Inflammatory macrophage treated with lipopolysaccharide for 1 hour (primary cell): ENCODE measurements around the gene PCGF3.
"Not testable (repeated sequence)": the region's sequence is repeated elsewhere in the genome, so short reads cannot be mapped to it uniquely, and the experiment has no call there.

ENCODE experiments used
- DNase-seq, 2 donors: peaks; one replicate each; pipeline ENCODE4 v3.0.0-alpha.2; 2020 to 2022

PCGF3 gene

DNA sequence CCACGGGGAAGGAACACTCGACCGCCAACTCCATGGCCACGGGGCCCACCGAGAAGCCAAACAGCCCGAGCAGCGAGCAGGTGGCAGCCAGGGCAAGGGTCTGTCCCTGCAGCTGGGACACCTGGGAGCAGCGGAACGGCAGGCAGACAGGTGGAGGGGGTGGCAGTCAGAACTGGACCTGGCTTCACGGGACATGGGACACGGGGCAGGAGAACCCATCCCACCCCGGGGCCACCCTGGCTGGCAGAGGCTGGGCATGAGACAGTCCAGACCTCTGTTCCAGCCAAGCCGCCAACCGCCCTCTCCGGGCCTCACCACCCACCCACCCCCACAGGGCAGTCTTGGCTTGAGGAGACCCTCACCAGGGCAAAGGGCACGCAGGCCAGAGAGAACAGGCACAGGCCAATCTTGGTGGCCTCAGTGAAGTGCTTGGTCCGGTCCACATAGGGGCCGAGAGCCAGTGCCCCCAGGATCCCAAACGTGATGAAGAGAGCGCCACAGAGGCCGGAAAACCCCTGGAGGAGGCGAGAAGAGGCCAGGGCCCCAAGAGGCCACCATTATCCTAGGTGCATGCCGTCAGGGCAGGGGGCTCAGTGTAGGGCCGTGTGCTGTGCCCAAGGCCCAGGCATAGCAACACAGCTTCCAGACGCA is 22.3 kb upstream of the PCGF3 start:
- no peak for DNase-seq

DNA sequence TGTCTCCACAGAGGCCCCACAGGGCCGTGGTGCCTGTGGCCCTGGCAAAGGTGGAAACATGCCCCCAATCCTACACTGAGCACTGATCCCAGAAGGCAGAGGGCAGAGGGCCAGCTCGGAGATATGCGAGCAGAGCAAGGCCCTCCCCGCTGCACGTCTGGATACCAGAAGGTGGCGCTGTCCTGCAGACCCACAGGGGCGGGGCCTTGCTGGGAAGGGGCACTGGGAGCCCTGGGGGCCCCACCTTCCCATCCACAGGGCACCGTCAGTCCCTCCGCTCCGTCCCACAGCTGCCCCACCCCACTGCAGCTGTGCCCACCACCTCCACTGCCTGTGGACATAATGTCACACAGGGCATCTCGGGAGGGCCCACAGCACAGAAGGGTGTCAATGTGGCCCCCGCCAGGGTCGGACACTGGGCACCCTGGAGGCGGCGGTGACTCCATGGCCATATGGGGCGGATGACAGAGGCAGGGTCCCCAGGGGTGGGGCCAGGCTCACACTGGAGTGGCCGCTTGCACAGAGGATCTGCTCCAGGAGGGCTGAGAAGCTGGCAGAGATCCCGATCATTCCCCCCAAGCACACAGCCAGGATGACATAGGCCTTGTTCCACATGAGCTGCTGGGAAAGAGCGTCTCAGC is 21.5 kb upstream of the PCGF3 start:
- peak; percentile 37 to 70 for DNase-seq

DNA sequence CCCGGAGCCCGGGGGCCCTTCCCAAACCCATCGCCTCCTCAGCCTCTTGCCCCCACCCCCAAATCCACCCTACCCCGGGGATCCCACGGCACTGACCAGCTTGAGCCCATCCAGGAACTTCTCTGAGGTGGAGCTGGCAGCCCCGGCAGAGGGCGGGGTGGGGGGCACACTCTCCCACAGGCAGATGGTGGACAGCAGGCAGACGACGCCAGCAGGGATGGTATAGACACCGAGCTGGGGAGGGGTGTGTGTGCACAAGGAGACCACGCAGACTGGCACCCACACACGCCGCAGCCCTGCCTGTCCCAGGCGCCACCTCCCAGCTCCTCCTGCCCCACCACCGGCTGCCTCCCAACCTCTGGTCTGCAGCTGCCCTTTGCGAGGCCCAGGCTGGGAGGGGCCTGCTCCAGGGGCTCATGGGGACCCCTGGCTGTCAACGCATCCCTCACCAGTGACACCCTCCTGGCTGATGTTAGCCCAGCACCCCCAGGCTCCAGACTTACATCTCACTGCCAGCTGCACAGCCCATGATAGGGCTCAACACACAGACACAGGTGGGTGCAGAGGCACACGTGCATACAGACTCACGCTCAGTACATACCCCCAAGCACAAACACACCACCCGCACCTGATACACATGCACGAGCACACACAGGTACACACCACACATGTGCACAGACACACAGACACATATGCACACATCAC is 20.9 kb upstream of the PCGF3 start:
- DNase-seq: no peak

DNA sequence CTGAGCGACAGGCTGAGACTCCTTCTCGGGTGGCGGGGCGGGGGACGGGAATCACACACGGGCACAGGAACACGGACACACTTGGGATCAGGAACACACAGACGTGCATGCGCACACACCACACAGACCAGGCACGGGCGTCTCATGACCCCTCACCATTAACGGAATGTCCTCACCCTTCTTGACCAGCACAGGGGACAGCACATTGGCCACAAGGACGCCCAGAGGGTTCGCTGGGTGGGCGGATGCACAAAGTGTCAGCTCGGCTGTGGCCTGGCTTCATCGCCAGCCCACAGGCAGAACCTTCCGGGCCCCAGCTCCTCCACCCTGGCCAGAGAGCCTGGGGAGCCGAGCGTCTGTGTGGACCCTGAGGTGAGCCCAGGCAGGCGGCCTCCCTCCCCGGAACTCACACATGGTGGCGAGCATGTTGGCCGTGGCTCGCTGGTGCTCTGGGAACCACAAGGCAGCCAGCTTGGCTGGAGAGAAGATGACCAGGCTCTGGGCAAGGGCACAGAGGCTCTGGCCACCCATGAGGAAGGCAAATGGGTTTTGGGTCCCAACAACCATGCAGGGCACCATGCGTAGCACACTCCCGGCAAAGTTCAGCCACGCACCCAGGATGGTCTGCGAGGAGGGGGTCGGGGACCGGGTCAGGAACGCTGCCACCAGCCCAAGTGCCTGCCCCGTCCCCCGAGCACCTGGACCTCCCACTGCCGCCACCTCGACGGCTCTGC is 19.8 kb upstream of the PCGF3 start:
- no peak for DNase-seq

DNA sequence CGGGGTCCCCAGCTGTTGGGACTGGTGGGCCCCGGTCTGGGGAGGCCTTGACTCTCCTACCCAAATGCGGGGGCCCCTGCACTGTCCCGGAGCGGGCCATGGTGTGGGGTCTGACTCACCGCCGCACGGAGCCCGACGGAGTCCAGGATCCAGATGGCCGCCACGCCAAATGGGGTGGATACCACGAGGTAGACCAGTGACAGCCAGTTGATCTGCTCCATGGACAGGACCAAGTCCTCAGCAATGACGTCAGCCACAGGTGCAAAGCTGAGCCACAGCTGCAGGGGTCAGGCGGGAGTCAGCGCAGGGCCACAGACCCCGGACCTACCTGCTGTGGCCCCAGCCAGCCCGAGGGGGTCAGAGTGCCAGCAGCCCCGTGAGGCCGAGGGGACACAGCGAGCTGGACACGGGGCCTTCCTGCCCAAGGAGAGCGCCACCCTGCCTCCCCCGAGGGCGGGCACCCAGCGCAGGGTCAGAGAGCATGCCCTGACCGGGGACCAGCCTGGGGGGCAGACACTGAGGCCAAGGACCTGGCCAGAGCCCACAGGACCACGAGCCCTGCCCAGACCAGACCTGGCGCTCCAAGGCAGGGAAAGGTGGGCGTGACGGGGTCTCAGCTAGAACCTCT is 19.1 kb upstream of the PCGF3 start:
- no peak for DNase-seq

DNA sequence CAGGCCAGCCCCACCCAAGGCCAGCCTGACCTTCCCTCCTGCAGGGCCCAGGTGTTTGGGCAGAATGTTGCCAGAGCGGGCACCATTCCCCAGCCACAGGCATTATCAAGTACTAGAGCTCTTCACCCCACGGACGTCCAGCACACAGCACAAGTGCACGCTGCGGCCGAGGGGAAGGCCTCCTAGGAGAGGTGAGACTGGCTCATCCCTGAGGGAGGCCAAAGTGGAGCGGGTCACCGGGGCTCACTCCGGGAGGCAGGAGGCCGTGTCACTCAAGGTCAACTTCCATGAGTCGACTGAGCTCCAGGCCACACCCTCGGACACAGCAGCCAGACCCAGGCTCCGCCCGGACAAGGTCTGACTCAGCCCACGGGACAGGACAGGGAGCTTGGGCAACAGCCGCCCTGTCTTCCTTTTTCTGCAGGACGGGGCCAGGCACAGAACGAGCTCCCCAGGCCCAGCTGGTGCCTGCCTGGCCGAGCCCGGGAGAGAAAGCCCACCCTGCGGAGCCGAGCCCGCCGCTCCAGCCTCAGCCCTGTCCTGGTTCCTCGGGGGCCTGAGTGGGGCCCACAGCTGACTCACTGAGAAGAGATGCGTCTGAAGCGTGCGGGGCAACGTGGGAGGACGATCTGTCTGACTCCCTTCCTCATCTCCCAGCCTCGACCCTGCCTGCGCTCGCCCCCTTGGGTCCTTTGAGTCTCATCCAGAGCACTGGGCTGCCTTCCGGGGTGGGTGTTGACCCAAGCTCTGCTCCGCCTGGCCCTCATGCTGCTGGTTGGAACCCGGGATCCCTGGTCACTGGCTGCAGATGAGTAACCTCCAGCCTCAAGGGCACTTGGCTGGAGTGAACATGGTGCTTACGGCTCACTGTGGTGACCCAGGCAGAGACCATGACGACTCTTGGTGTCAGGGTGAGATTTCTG is 18.3 kb upstream of the PCGF3 start:
- DNase-seq: peak; percentile 90 to 96

DNA sequence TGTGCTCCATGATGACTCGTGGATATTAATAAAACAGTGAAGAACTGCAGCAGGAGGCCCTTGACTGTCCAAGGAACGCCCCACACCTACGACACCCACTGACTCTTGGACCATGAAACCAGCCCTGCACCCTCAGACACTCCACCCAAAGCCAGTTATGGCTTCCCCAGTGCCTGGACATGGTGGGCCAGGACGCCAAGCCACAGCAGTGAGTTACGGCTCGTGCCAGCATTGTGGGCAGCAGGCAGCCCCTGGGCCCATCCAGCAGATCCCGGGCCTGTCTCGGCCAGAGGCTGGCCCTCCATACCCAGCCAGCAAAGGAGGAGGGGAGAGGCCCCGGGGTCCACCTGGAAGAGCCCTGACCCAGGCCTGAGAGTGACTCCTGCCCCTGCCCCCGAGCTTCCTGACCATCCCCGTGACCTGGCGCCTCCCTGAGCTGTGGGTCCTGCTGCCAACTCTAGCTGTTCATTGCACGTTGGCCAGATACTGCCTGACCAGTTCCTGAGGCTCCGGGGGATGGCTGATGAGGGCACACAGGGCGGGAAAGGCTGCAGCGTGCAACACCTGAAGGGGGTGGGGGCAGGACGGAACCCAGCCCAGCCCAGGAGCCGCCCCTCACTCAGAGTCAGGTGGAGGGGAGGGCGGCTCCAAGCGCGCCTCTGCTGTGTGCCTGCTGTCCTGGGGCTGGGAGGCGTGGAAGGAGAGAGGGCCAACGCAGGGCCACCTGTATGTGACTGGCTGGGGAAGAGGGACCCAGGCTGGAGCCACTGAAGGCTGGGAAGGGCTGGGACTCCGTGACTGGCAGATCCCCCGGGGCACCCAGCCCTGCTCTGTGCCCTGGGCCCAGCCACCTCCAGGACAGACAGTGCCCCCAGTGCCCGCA is 17.4 kb upstream of the PCGF3 start:
- DNase-seq: peak in 1 of 2 donors; percentile 59

DNA sequence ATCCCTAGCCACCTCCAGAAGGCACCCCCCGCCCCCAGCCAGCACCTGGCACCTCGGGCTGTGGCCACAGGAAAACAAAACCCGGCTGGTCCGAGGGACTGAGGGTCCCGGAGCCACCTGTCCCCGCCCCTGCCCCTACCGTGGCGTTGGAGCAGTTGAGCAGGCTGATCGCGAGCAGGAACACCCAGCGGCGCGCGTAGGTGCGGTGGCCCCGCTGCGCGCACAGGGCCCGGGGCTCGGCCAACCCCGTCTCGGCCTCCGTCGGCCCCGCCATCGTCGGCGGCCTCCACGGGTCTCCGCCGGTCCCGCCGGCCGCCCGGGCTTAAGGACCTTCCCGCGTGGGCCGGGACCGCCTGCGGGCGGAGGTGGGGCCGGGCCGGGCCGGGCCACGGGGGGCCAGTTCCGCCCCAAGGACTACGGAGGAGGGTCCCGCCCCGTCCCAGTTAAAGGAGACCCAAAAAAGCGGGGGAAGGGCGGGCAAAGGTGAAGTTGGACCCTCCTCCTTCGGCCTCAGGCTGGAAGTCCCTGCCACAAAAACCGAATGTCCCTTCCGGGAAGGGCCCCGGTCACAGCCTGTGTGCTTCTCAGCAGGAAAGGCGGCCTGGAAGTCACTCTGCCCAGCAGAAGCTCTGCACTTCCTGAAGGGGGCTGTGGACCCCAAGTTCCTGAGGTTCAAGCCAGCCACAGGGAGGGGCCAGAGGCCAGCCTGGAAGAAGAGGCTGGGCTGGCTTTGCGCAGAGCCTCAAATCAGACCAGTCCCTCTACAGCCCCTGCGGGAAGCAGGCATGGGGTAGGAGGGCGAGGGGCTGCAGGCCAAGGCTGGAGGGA is 16.6 kb upstream of the PCGF3 start, which contains the start of gene SLC49A3:
Gene SLC49A3 (minus strand): TSS at position 298 of the 828 bp plus-strand sequence. CDS start 24 bp downstream, at position 274.
- DNase-seq: peak; percentile 26 to 42

DNA sequence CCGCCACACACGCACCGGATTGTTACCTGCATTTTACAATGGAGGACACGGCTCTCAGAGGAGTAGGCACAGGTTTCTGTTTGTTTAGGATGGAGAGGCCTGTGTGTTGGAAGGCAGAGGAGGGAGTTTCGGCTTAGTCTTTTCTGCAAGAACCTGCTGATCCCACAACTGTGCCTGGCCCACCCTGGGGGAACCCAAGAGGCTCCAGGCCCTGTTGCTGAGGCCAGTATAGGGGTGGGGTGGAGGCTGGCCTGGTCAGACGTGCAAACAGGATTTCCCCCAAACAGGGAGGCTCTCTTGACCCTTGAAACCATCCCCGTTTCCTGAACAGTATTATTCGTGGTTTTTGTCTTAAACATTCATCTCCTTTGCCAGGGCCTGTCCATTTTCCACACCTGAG is 15.9 kb upstream of the PCGF3 start:
- no peak for DNase-seq

DNA sequence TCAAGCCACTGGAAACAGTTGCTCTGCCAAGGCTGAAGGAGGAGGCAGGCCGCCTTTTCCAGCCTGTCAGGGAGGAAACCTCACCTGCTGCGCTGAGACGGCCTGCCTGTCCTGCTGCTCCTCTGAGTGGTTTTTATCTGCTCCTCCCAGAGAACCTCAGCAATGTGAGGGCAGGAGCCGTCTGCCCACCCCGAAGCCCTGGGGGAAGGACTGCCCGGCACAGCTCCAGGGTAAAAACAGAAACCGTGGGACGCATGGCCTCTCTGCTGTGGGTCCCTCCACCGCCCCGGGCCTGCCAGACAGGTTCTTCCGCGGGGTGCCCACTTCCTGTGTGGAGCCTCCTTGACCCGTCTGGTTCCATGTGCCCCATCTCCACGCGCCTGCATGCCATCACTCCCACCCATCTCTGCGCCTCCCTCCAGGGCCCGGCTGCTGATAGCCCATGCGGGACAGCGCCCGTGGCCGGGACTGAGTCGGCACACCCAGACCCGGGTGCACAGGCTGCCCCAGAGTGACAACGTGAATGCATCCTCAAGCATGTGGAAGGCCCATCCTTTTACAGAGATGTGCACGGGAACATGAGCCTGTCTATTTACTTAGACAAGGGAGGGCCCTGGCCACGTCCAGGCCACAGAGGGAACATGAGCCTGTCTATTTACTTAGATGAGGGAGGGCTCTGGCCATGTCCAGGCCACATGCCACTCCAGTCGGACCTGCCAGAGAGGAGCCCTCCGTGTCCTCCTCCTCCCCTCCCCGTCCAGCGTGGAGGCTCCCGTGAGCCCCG is 12.7 kb upstream of the PCGF3 start:
- DNase-seq: no peak

DNA sequence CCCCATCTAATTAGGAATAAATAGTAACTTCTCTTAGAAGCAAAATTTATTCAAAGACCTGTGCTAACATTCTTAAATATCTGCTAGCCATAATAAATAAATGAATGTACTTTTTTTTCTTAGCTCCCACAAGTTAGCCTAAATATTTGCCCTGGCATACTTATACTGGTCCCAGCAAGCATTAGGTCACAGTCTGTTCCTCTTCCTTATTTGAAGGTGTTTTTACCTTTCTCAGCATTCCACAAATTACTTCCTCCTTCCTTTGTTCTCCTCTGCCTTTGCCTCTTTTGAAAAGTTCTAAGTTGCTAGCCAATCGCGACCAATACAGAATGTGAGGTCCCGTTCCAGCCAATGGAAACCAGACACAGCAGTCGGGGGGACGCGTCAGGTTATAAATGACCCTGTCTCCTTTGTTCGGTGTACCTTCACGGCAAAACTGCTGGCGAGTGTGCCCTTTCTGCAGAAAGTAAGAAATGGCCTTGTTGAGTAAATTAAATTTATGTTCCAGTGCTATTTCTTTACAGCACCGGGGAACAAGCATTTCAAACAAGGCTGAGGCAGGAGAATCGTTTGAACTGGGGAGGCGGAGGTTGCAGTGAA is 11.2 kb upstream of the PCGF3 start:
- DNase-seq: not testable (repeated sequence)

DNA sequence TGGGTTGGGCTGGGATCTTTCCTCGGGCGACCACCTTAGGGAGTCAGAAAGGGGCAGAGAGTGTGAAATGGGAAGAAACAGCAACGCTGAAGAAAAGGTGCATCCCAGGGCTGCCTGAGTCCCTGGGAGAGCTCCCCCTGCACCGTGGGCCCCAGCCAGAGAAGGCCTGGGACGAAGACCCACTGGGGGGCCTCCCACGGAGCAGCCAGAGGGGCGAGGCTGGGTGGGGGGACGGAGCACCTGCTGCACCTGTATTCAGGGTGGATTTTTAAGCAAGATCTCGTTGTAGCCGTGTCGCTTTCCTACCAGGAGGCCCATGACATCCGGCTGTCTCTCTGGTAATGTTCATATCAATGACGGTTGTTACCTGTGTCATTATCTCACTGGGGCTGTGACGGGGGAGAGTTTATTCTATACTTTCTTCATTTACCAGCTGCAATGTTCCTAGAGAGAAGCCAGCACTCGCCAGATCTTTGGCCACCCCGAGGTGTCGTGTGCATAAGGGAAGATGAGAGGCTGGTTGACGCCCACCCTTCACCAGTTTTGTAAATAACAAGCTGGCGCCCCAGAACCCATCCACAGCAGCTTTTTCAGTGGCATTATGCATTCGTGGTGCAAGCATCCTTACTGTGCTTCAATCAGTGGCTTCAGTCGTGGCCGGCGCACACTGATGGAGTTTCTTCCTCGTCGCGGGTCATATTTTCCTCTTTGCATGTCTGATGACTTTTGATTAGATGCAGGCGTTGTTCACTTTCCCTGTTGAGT is 5.6 kb upstream of the PCGF3 start:
- DNase-seq: no peak

DNA sequence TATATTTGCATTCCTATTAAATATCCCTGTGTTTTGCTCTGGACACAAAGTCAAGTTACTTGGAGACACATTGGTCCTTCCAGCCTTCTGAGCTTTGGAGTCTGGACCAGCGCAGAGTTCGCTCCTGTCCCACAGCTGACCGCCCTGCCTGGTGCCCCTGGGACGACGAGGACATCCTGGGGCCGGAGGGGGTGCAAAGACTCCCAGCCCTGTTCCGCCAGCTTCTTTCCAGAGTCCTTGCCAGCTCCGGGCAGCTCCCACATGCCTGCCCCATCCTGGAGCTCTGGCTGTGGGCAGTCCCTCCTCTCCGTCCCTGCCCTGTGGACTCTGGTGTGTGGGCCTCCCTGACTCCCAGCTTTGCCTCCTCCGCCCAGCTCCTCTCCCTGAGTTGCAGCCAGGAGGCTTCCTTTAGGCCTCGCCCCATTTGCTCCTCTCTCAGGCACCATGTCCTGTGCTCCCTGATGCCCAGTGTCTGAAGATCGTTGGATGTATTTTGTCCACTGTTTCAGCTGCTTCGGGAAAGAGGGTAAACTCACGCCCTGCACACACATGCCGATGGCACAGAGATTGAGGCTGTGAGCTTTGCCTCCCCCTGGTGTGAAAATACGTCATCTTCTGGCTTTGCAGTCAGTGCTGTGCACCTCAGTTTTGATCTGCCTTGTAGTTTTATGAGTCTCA is 4.9 kb upstream of the PCGF3 start:
- DNase-seq: no peak

DNA sequence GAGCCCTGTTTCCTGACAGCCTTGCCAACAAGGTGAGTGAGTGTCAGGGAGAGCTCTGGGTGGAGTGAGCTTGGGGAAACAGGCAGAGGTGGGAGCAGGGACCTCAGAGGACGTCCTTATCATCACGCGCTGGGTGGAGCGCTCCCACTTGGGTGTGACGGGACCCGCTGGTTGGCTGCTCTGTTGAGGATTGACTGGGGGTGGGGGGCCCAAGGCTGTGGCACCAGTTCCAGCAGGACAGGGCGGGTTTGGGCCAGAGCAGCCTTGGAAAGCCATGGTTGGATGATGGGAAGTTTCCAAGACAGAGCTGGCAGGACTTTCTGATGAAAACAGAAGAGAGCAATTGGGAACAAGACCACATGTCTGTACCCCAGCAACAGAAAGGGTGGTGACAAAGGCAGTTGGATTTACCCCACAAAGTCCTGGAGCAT is 3.0 kb upstream of the PCGF3 start:
- DNase-seq: no peak

DNA sequence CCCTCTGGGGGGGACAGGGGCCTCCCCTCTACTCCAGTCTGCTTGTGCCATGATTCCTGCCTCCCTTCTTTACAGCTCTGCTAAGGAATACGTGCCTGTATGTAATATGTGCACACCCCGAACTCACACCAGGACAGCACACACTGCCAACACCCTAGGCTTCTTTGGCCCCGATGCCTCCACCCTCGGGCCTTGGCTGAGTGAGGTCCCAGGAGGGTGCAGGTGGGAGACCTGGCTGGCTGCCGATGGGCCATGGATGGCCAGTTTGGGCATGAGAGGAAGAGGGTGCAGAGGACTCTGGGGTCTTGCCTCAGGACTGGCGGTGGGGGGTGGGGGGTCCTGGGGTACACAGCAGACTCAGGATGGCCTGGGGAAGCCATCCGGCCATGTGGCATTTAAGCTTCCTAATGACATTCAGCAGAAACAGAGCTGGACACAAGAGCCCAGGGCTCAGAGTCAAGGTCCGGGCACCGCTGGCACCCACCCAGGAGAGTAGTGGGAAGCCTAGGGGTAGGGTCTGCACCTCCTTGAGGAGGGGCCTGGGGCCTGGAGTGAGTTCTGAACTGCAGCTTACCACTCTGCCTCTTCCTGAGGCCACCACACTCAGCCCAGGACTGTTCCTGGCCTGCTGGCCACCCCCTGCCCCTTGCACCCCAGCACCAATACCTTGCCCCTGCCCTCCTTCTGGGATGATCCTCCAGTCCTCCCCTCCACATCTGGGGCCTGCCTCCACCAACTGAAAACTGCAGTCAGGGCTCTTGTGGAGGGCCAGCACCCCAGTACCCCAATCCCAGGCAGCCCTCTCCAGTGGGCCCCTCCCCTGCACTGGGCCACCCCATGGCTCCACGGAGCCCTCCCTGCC is 2.1 kb upstream of the PCGF3 start:
- DNase-seq: no peak
